Measurements from ENCODE around the gene NFATC2IP. TPM values are rescaled to one million over a fixed set of nuclear protein-coding genes. Genes with fewer than 3 reads are reported as not detected.
"Not testable (repeated sequence)": the region's sequence is repeated elsewhere in the genome, so short reads cannot be mapped to it uniquely, and the experiment has no call there.

Gene NFATC2IP
- total and polyA plus RNA-seq, 2 donors (not counting 1 experiment from before 2014, with no cell fraction given): 96.4 to 102 TPM

GRCh38 chr16:28938721-28939120 lies 12.0 kb upstream of the NFATC2IP start:
- no peaks in the 10 kb centered on the region for H3K27me3 Mint-ChIP-seq
- no peaks in the 10 kb centered on the region for H3K9me3 Mint-ChIP-seq (ENCODE audit: insufficient read depth)
- Histone ChIP-seq H3K9ac (ENCODE audit: low read length) (no peak overlapping the region), H3K4me2 (replicated peaks; ENCODE audit: low read depth, low read length, poor library complexity, severe bottlenecking) (no peak overlapping the region), H2AFZ (ENCODE audit: insufficient read depth, low read depth, low read length, poor library complexity, severe bottlenecking) (no peak overlapping the region), H3K79me2 (ENCODE audit: control insufficient read depth, insufficient read depth, low read length) (peaks cover 68% of the 10 kb centered on the region), H4K20me1 (ENCODE audit: control insufficient read depth, insufficient read depth, low read length, poor library complexity, severe bottlenecking) (peaks cover 29% of the 10 kb centered on the region), H3K9me3 (ENCODE audit: control extremely low read depth in 1 of 3, control insufficient read depth in 2 of 3, insufficient read depth in 1 of 3, low read length in 2 of 3) (peaks cover 0 to 8% (median 0%) of the 10 kb centered on the region in 3 donors), H3K27ac (ENCODE audit: low read length in 2 of 2) (peak overlapping the region in 1 of 2 donors; percentile 75), H3K27me3 (replicated peaks in 1 of 4; ENCODE audit: control extremely low read depth in 1 of 4, control insufficient read depth in 3 of 4, insufficient read depth in 4 of 4, low read length in 3 of 4) (no peaks in the 10 kb centered on the region), H3K4me3 (ENCODE audit: control extremely low read depth in 1 of 5, extremely low read depth in 1 of 5, insufficient read depth in 1 of 5, low read depth in 2 of 5, low read length in 4 of 5) (no peak overlapping the region), H3K36me3 (replicated peaks in 1 of 2; ENCODE audit: control extremely low read depth in 1 of 2, control insufficient read depth in 1 of 2, extremely low read depth in 1 of 2, insufficient read depth in 2 of 2, low read length in 1 of 2) (peaks cover 0 to 54% of the 10 kb centered on the region in 2 experiments), H3K4me1 (ENCODE audit: control insufficient read depth in 2 of 2, insufficient read depth in 2 of 2, low read length in 2 of 2) (peaks cover 31 to 36% of the 10 kb centered on the region in 2 donors)
- H3K4me3 Mint-ChIP-seq: no peak overlapping the region
- CTCF ChIA-PET: no interaction called here
- H3K27ac Mint-ChIP-seq: peak overlapping the region; percentile 71
- POLR2A ChIA-PET: interaction anchor here (3.8 kb wide), 1 partner anchor 13 kb away, joined by 26 read pairs; the partner anchor contains the start of gene RABEP2
- intact Hi-C loops (cut with micrococcal nuclease): no loop called here
- H3K4me1 Mint-ChIP-seq: peaks cover 40% of the 10 kb centered on the region
- no peak for DNase-seq
- no peak for TF ChIP-seq EZH2 (IDR thresholded peaks at IDR 0.05; ENCODE audit: borderline replicate concordance, insufficient read depth, low read depth, low read length, poor library complexity, severe bottlenecking)
- TF ChIP-seq CTCF (IDR thresholded peaks at IDR 0.05): no peak
- ATAC-seq (ENCODE audit: low read depth): no peak
- 96% methylated on average over 7 of the region's 7 CpGs for WGBS (ENCODE audit: insufficient coverage)

GRCh38 chr16:28939825-28940224 lies 10.9 kb upstream of the NFATC2IP start:
- H2AFZ ChIP-seq (ENCODE audit: insufficient read depth, low read depth, low read length, poor library complexity, severe bottlenecking); H3K27ac ChIP-seq (ENCODE audit: low read length in 2 of 2); DNase-seq; H3K4me3 Mint-ChIP-seq; H3K9me3 Mint-ChIP-seq (ENCODE audit: insufficient read depth); H3K27me3 ChIP-seq (replicated peaks in 1 of 4; ENCODE audit: control extremely low read depth in 1 of 4, control insufficient read depth in 3 of 4, insufficient read depth in 4 of 4, low read length in 3 of 4); H3K9ac ChIP-seq (ENCODE audit: low read length); ATAC-seq (ENCODE audit: low read depth); intact Hi-C loops (cut with micrococcal nuclease); H3K4me2 ChIP-seq (replicated peaks; ENCODE audit: low read depth, low read length, poor library complexity, severe bottlenecking); H3K4me3 ChIP-seq (ENCODE audit: control extremely low read depth in 1 of 5, extremely low read depth in 1 of 5, insufficient read depth in 1 of 5, low read depth in 2 of 5, low read length in 4 of 5); H3K9me3 ChIP-seq (ENCODE audit: control extremely low read depth in 1 of 3, control insufficient read depth in 2 of 3, insufficient read depth in 1 of 3, low read length in 2 of 3); H3K27me3 Mint-ChIP-seq: not testable (repeated sequence)
- peaks cover 24% of the 10 kb centered on the region for H4K20me1 ChIP-seq (ENCODE audit: control insufficient read depth, insufficient read depth, low read length, poor library complexity, severe bottlenecking)
- peaks cover 22 to 25% of the 10 kb centered on the region in 2 donors for H3K4me1 ChIP-seq (ENCODE audit: control insufficient read depth in 2 of 2, insufficient read depth in 2 of 2, low read length in 2 of 2)
- H3K79me2 ChIP-seq (ENCODE audit: control insufficient read depth, insufficient read depth, low read length): peaks cover 64% of the 10 kb centered on the region
- peaks cover 0 to 45% of the 10 kb centered on the region in 2 experiments for H3K36me3 ChIP-seq (replicated peaks in 1 of 2; ENCODE audit: control extremely low read depth in 1 of 2, control insufficient read depth in 1 of 2, extremely low read depth in 1 of 2, insufficient read depth in 2 of 2, low read length in 1 of 2)
- Mint-ChIP-seq H3K27ac (peak overlapping the region; percentile 70), H3K4me1 (peaks cover 35% of the 10 kb centered on the region)
- WGBS (ENCODE audit: insufficient coverage): 98% methylated on average over 6 of the region's 7 CpGs
- CTCF ChIA-PET: interaction anchor here (0.9 kb wide), 1 partner anchor 76 kb away, joined by 4 read pairs; the partner anchor contains the start of gene SH2B1
- POLR2A ChIA-PET: interaction anchor here (0.7 kb wide), 1 partner anchor 1478 kb away, joined by 3 read pairs; no protein-coding TSS in a partner anchor
